Fibroblast of lung (primary cell): ENCODE measurements around the gene SPTAN1.

Source experiments
- EZH2 ChIP-seq: IDR thresholded peaks from 2 replicates; pipeline ENCODE4 v1.5.1; 2012; ENCODE audit warnings: low read length, control low read depth, mild to moderate bottlenecking; ENCODE audit errors: missing control alignments
- TF ChIP-seq, protein P1 (sequence below), 2 donors: IDR thresholded peaks in 1 of 2; conservative IDR thresholded peaks in 1 of 2; 1 replicate in 1 of 2; 2 replicates in 1 of 2; pipeline ENCODE4 v1.5.1; 2011 to 2012; ENCODE audit warnings: low read length in 2 of 2, control low read depth in 1 of 2, inconsistent platforms in 1 of 2, low read depth in 1 of 2, mild to moderate bottlenecking in 1 of 2

DNA sequence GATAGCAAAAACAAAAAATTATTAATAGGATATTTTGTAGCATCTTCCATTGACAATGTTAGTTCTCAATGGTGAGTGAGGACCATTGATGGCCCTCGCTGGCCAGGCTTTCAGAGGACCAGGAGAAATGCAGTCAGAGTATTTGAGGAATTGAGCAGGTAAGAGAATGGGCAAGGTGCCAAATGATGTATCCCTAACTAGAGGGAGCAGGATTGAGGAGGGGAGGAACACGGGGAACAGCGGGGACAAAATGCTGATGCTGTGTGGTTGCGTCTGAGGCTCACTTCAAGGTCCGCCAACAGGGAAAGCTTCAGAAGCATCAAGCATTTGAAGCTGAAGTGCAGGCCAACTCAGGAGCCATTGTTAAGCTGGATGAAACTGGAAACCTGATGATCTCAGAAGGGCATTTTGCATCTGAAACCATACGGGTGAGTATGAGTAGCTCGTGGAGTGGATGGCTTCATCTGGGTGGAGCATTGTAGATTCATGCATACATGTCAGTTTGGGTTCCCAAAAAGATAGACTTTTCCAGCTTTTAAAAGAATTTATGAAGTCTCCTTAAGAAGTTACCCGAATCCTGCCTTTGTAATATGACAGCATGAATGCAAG, 16.2 kb downstream of the SPTAN1 start:
- TF ChIP-seq, protein P1, sequence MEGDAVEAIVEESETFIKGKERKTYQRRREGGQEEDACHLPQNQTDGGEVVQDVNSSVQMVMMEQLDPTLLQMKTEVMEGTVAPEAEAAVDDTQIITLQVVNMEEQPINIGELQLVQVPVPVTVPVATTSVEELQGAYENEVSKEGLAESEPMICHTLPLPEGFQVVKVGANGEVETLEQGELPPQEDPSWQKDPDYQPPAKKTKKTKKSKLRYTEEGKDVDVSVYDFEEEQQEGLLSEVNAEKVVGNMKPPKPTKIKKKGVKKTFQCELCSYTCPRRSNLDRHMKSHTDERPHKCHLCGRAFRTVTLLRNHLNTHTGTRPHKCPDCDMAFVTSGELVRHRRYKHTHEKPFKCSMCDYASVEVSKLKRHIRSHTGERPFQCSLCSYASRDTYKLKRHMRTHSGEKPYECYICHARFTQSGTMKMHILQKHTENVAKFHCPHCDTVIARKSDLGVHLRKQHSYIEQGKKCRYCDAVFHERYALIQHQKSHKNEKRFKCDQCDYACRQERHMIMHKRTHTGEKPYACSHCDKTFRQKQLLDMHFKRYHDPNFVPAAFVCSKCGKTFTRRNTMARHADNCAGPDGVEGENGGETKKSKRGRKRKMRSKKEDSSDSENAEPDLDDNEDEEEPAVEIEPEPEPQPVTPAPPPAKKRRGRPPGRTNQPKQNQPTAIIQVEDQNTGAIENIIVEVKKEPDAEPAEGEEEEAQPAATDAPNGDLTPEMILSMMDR (conservative IDR thresholded peaks at IDR 0.05 in 1 of 2, IDR thresholded peaks at IDR 0.05 in 1 of 2; ENCODE audit: low read depth in 1 of 2, low read length in 2 of 2) = no peak
- no peak for TF ChIP-seq EZH2
